ENCODE data around the gene HIC2.

DNA sequence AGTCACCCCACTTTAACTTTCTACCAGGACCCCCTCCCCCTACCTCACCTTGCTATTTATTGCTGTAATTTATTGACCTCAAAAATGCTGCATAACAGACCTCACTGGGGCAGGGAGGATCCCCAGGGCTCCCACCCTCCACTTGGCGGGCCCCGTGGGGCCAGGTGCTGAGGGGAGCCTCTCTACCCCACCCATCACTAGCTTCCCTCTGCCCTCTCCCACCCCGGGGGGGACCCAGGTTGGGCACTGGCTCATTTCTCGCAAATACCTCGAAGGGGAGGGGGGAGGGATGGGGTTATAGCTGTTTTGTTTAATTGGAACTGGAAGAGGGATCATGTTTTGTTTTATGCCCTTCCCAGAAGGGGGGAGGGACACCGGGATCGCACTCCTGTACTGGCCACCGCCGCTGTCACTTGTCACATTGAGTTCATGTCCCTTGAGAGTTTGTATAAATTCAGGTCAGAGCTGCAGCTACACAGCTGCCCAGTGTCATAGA lies 33.7 kb downstream of the HIC2 start:
- no peak for TF ChIP-seq USF1 (IDR thresholded peaks at IDR 0.05)
- no peak for TF ChIP-seq REST (IDR thresholded peaks at IDR 0.05; ENCODE audit: low read depth)
- TF ChIP-seq RAD21 (IDR thresholded peaks at IDR 0.05; ENCODE audit: low read depth) = no peak
- no peak for TF ChIP-seq YY1 (IDR thresholded peaks at IDR 0.05; ENCODE audit: low read depth)
- TF ChIP-seq EP300 (IDR thresholded peaks at IDR 0.05; ENCODE audit: borderline replicate concordance) = no peak
- no peak for TF ChIP-seq TEAD4 (IDR thresholded peaks at IDR 0.05)
- TF ChIP-seq ZBTB7A (IDR thresholded peaks at IDR 0.05; ENCODE audit: low read depth) = no peak
- no peak for TF ChIP-seq TCF12 (IDR thresholded peaks at IDR 0.05; ENCODE audit: low read depth)
- TF ChIP-seq CEBPB (IDR thresholded peaks at IDR 0.05) = no peak

All from Ishikawa (cell line).